H9 (cell line): ENCODE results near the gene MN1. TPM values are rescaled to one million over a fixed set of nuclear protein-coding genes. Genes with fewer than 3 reads are reported as not detected.

ENCODE experiments used
- DNase-seq: peaks from one replicate; pipeline ENCODE4 v3.0.0-alpha.2; 2017
- H2AFZ ChIP-seq: one replicate; pipeline ENCODE4 v1.6.1; 2013; ENCODE audit warnings: mild to moderate bottlenecking, low read length, control low read depth, moderate library complexity
- H2AK5ac ChIP-seq: 2 replicates; pipeline ENCODE4 v1.6.1; 2013; ENCODE audit warnings: low read length, control low read depth, mixed read lengths; ENCODE audit not compliant: insufficient read length
- H2BK120ac ChIP-seq: one replicate; pipeline ENCODE4 v1.6.1; 2013; ENCODE audit warnings: low read depth, mild to moderate bottlenecking, low read length, control low read depth, inconsistent platforms; ENCODE audit not compliant: poor library complexity, severe bottlenecking
- H2BK12ac ChIP-seq: 2 replicates; pipeline ENCODE4 v1.6.1; 2013; ENCODE audit warnings: low read length, control low read depth, mixed read lengths, low read depth; ENCODE audit not compliant: insufficient read length
- H2BK15ac ChIP-seq: 2 replicates; pipeline ENCODE4 v1.6.1; 2013; ENCODE audit warnings: low read depth, low read length, control low read depth
- H2BK20ac ChIP-seq: one replicate; pipeline ENCODE4 v1.6.1; 2013; ENCODE audit warnings: low read depth, mild to moderate bottlenecking, low read length, control low read depth, inconsistent platforms; ENCODE audit not compliant: poor library complexity, severe bottlenecking
- H2BK5ac ChIP-seq: 2 replicates; pipeline ENCODE4 v1.6.1; 2013; ENCODE audit warnings: low read length, control low read depth, mixed read lengths; ENCODE audit not compliant: insufficient read length
- H3K14ac ChIP-seq: 2 replicates; pipeline ENCODE4 v1.6.1; 2013; ENCODE audit warnings: low read length, control low read depth; ENCODE audit not compliant: insufficient read depth
- H3K18ac ChIP-seq: 2 replicates; pipeline ENCODE4 v1.6.1; 2013; ENCODE audit warnings: low read depth, mild to moderate bottlenecking, mixed read lengths, low read length, control low read depth; ENCODE audit not compliant: insufficient read length
- H3K23ac ChIP-seq: 2 replicates; pipeline ENCODE4 v1.6.1; 2013; ENCODE audit warnings: low read length, control low read depth, mixed read lengths, low read depth; ENCODE audit not compliant: insufficient read length
- H3K23me2 ChIP-seq: 2 replicates; pipeline ENCODE4 v1.6.1; 2013; ENCODE audit warnings: low read depth, mild to moderate bottlenecking, mixed read lengths, low read length, control low read depth; ENCODE audit not compliant: insufficient read length, poor library complexity, severe bottlenecking
- H3K27ac ChIP-seq: 2 replicates; pipeline ENCODE4 v1.5.1; 2013; ENCODE audit warnings: low read length, control low read depth, mixed read lengths, low read depth; ENCODE audit not compliant: insufficient read length
- H3K27me3 ChIP-seq: 2 replicates; pipeline ENCODE4 v1.6.1; 2013; ENCODE audit warnings: low read length, control low read depth, inconsistent platforms; ENCODE audit not compliant: insufficient read depth
- H3K4ac ChIP-seq: 2 replicates; pipeline ENCODE4 v1.6.1; 2013; ENCODE audit warnings: low read depth, mild to moderate bottlenecking, control low read depth, inconsistent platforms, low read length, moderate library complexity
- H3K4me1 ChIP-seq: 2 replicates; pipeline ENCODE4 v1.6.1; 2013; ENCODE audit warnings: low read length, control low read depth, inconsistent platforms; ENCODE audit not compliant: insufficient read depth
- H3K4me2 ChIP-seq: 2 replicates; pipeline ENCODE4 v1.6.1; 2013; ENCODE audit warnings: low read length, control low read depth, mixed read lengths; ENCODE audit not compliant: insufficient read length, insufficient read depth
- H3K56ac ChIP-seq: 2 replicates; pipeline ENCODE4 v1.6.1; 2013; ENCODE audit warnings: low read depth, mild to moderate bottlenecking, mixed read lengths, low read length, control low read depth; ENCODE audit not compliant: insufficient read length
- H3K79me1 ChIP-seq: 2 replicates; pipeline ENCODE4 v1.6.1; 2013; ENCODE audit warnings: low read depth, mild to moderate bottlenecking, moderate library complexity, low read length, control low read depth, inconsistent platforms; ENCODE audit not compliant: insufficient read depth, poor library complexity, severe bottlenecking
- H3K79me2 ChIP-seq: 2 replicates; pipeline ENCODE4 v1.6.1; 2013; ENCODE audit warnings: low read length, control low read depth, inconsistent platforms; ENCODE audit not compliant: insufficient read depth
- H3K9ac ChIP-seq: 2 replicates; pipeline ENCODE4 v1.6.1; 2013; ENCODE audit warnings: low read length, control low read depth, mixed read lengths; ENCODE audit not compliant: insufficient read length; ENCODE audit errors: extremely low read depth
- H3K9me3 ChIP-seq: one replicate; pipeline ENCODE4 v1.6.1; 2013; ENCODE audit warnings: low read depth, low read length, inconsistent platforms; ENCODE audit not compliant: control insufficient read depth
- H3T11ph ChIP-seq: one replicate; pipeline ENCODE4 v1.6.1; 2013; ENCODE audit warnings: mild to moderate bottlenecking, low read length, control low read depth, inconsistent platforms
- H4K20me1 ChIP-seq: one replicate; pipeline ENCODE4 v1.6.1; 2013; ENCODE audit not compliant: control insufficient read depth, insufficient read length, insufficient read depth
- H4K5ac ChIP-seq: 2 replicates; pipeline ENCODE4 v1.6.1; 2013; ENCODE audit warnings: low read depth, mild to moderate bottlenecking, mixed read lengths, low read length, control low read depth; ENCODE audit not compliant: insufficient read length
- H4K8ac ChIP-seq: replicated peaks from 2 replicates; pipeline ENCODE4 v1.6.1; 2013; ENCODE audit warnings: low read length, control low read depth, mixed read lengths, low read depth; ENCODE audit not compliant: insufficient read length
- H4K91ac ChIP-seq: 2 replicates; pipeline ENCODE4 v1.6.1; 2013; ENCODE audit warnings: low read depth, mild to moderate bottlenecking, moderate library complexity, mixed read lengths, low read length, control low read depth; ENCODE audit not compliant: insufficient read length
- H3K27ac Mint-ChIP-seq, 3 experiments: 2 replicates in 2 of 3; 3 replicates in 1 of 3; pipeline ENCODE4 v1.8.0; 2020 to 2021; ENCODE audit warnings: mixed read lengths in 3 of 3, mild to moderate bottlenecking in 1 of 3, moderate library complexity in 1 of 3
- H3K27me3 Mint-ChIP-seq: 2 replicates; pipeline ENCODE4 v1.8.0; 2021; ENCODE audit warnings: low read depth, mild to moderate bottlenecking, moderate library complexity, mixed read lengths
- H3K36me3 Mint-ChIP-seq, 3 experiments: 2 replicates in 2 of 3; 3 replicates in 1 of 3; pipeline ENCODE4 v1.8.0; 2020 to 2021; ENCODE audit warnings: low read depth in 3 of 3, mixed read lengths in 3 of 3; ENCODE audit not compliant: insufficient read depth in 1 of 3
- H3K4me1 Mint-ChIP-seq, 2 experiments: 2 replicates each; pipeline ENCODE4 v1.8.0; 2020; ENCODE audit warnings: mixed read lengths in 2 of 2
- H3K4me3 Mint-ChIP-seq, 2 experiments: 2 replicates in 1 of 2; 3 replicates in 1 of 2; pipeline ENCODE4 v1.8.0; 2020 to 2021; ENCODE audit warnings: mild to moderate bottlenecking in 2 of 2, mixed read lengths in 2 of 2, moderate library complexity in 1 of 2
- H3K9me3 Mint-ChIP-seq, 2 experiments: 2 replicates in 1 of 2; 3 replicates in 1 of 2; pipeline ENCODE4 v1.8.0; 2020; ENCODE audit warnings: mild to moderate bottlenecking in 2 of 2, mixed read lengths in 2 of 2, moderate library complexity in 1 of 2
- CTCF ChIP-seq: fragments of 200-600 bp; sonication (generic); conservative IDR thresholded peaks from 3 replicates; pipeline ENCODE4 v1.8.0; 2021; ENCODE audit warnings: antibody characterized with exemption, mild to moderate bottlenecking
- WGBS: extraction: QIAGEN DNeasy Blood & Tissue Kit; methylation state at CpG from one replicate; pipeline ENCODE4 v1.1.7; 2013; ENCODE audit warnings: missing lambda C conversion rate, low lambda C conversion rate, mixed read lengths; ENCODE audit not compliant: insufficient read length; ENCODE audit errors: extremely low coverage; 5-methylcytosine and 5-hydroxymethylcytosine counted together
- total RNA-seq: library from RNA; stranded (reverse); gene quantifications from 2 replicates; pipeline ENCODE4 v1.2.1, GENCODE V29; 2021

The MN1 gene
- total RNA-seq, 1 experiment from 2014 or later, result 2.8 TPM

- Histone ChIP-seq H2BK120ac (no peak overlapping the region), H3K14ac (no peak overlapping the region), H4K91ac (no peak overlapping the region), H3K9me3 (no peaks in the 10 kb centered on the region), H2BK20ac (no peak overlapping the region), H3K4me1 (peaks cover 2% of the 10 kb centered on the region; the same call in 1 of the 2 replicates), H2BK12ac (no peak overlapping the region), H3K79me2 (peaks cover 6% of the 10 kb centered on the region; the same call in 1 of the 2 replicates), H4K20me1 (no peaks in the 10 kb centered on the region), H2BK5ac (no peak overlapping the region), H3K79me1 (no peaks in the 10 kb centered on the region), H3K23me2 (no peaks in the 10 kb centered on the region), H4K8ac (no peak overlapping the region), H2BK15ac (no peak overlapping the region), H2AFZ (no peak overlapping the region), H4K5ac (no peak overlapping the region), H3K27ac (no peak overlapping the region), H3K9ac (no peak overlapping the region), H3K4me2 (no peak overlapping the region), H3K27me3 (no peaks in the 10 kb centered on the region), H3K4ac (no peak overlapping the region), H3K23ac (no peak overlapping the region), H2AK5ac (no peak overlapping the region), H3K18ac (no peak overlapping the region), H3K56ac (no peak overlapping the region), H3T11ph (no peak overlapping the region)
- Mint-ChIP-seq H3K27me3 (no peaks in the 10 kb centered on the region; the same call in 1 of the 2 replicates), H3K9me3 (no peaks in the 10 kb centered on the region), H3K4me1 (peaks cover 15 to 27% of the 10 kb centered on the region in 2 experiments), H3K4me3 (no peak overlapping the region), H3K36me3 (peaks cover 8 to 32% (median 22%) of the 10 kb centered on the region in 3 experiments; a peak in 6 of 7 replicates), H3K27ac (peak overlapping the region in 1 of 3 experiments; percentile 9; a peak in 2 of 7 replicates)
- DNase-seq, result no peak
- WGBS, result no CpG with 5 or more reads among the region's 3 CpGs
- no peak for TF ChIP-seq CTCF
Measured at GRCh38 chr22:27711012-27711411, 90.5 kb downstream of the MN1 start.
